GM20431 (cell line): ENCODE measurements around the gene NRXN3.

Experiments used
- in situ Hi-C: fragments of 300-500 bp; cut with MseI, MboI; formaldehyde crosslinking; loops from one replicate; pipeline ENCODE4 v1.15.0; 2020; ENCODE audit warnings: low sequenced_read_pairs; ENCODE audit not compliant: unreplicated experiment

Gene NRXN3

GRCh38 chr14:79150226-79150625, 980.1 kb downstream of the NRXN3 start:
- in situ Hi-C loops: no loop called here

- in situ Hi-C loops: no loop called here
These were observed 987.2 kb downstream of the NRXN3 start for GRCh38 chr14:79157369-79157768.

GRCh38 chr14:79161571-79161970, 991.4 kb downstream of the NRXN3 start:
- in situ Hi-C loops: no loop called here

GRCh38 chr14:79162833-79163232, 992.7 kb downstream of the NRXN3 start:
- in situ Hi-C loops: no loop called here

GRCh38 chr14:79165471-79166090, 995.4 kb downstream of the NRXN3 start:
- in situ Hi-C loops: no loop called here

GRCh38 chr14:79166171-79166570, 996.0 kb downstream of the NRXN3 start:
- in situ Hi-C loops: no loop called here

- in situ Hi-C loops: no loop called here
These were observed 997.8 kb downstream of the NRXN3 start for GRCh38 chr14:79167957-79168356.

- in situ Hi-C loops: no loop called here
These were observed 1005.5 kb downstream of the NRXN3 start for GRCh38 chr14:79175671-79176070.

GRCh38 chr14:79177106-79177505, 1006.9 kb downstream of the NRXN3 start:
- in situ Hi-C loops: no loop called here

GRCh38 chr14:79178719-79179118, 1008.5 kb downstream of the NRXN3 start:
- in situ Hi-C loops: no loop called here

- in situ Hi-C loops: no loop called here
These were observed 1009.8 kb downstream of the NRXN3 start for GRCh38 chr14:79179985-79180384.

- in situ Hi-C loops: no loop called here
These were observed 1010.5 kb downstream of the NRXN3 start for GRCh38 chr14:79180656-79181055.

GRCh38 chr14:79186523-79186922, 1016.4 kb downstream of the NRXN3 start:
- in situ Hi-C loops: no loop called here

- in situ Hi-C loops: no loop called here
These were observed 1023.7 kb downstream of the NRXN3 start for GRCh38 chr14:79193689-79194477.

GRCh38 chr14:79196216-79196615, 1026.0 kb downstream of the NRXN3 start:
- in situ Hi-C loops: no loop called here

- in situ Hi-C loops: no loop called here
These were observed 1027.3 kb downstream of the NRXN3 start for GRCh38 chr14:79197516-79197915.

- in situ Hi-C loops: no loop called here
These were observed 1029.0 kb downstream of the NRXN3 start for GRCh38 chr14:79199217-79199616.

GRCh38 chr14:79201564-79202207, 1031.5 kb downstream of the NRXN3 start:
- in situ Hi-C loops: no loop called here

GRCh38 chr14:79204591-79204990, 1034.4 kb downstream of the NRXN3 start:
- in situ Hi-C loops: no loop called here

GRCh38 chr14:79209418-79209817, 1039.2 kb downstream of the NRXN3 start:
- in situ Hi-C loops: no loop called here

- in situ Hi-C loops: no loop called here
These were observed 1055.6 kb downstream of the NRXN3 start for GRCh38 chr14:79225815-79226214.
